NCI-H2196 (cell line): ENCODE data around the gene KLHL12.

Source experiments
- DNase-seq: peaks from one replicate; lab custom pipeline; 2025; ENCODE audit not compliant: unreplicated experiment; lab: John Stamatoyannopoulos, UW

KLHL12 gene

GRCh38 chr1:202888531-202889360 is 38.3 kb downstream of the KLHL12 start, which contains the start of gene RABIF:
TSS of gene RABIF (minus strand) at chr1:202889149. CDS start at chr1:202889098, 51 bp downstream.
- peak; percentile 97 for DNase-seq

- no peak for DNase-seq
Observed at GRCh38 chr1:202888221-202888530, 38.9 kb downstream of the KLHL12 start.

- no peak for DNase-seq
Observed at GRCh38 chr1:202880961-202881460, 46.0 kb downstream of the KLHL12 start.

GRCh38 chr1:202880062-202880461 is 47.0 kb downstream of the KLHL12 start:
- no peak for DNase-seq

GRCh38 chr1:202879128-202879527 is 47.9 kb downstream of the KLHL12 start:
- no peak for DNase-seq

GRCh38 chr1:202873026-202873425 is 54.0 kb downstream of the KLHL12 start:
- DNase-seq: no peak

- no peak for DNase-seq
Observed at GRCh38 chr1:202871367-202871766, 55.7 kb downstream of the KLHL12 start.

GRCh38 chr1:202862679-202863560 is 64.1 kb downstream of the KLHL12 start:
- no peak for DNase-seq

GRCh38 chr1:202861420-202862132 is 65.5 kb downstream of the KLHL12 start:
- DNase-seq: peak; percentile 93

- DNase-seq: peak; percentile 85
Observed at GRCh38 chr1:202860744-202861419, 66.2 kb downstream of the KLHL12 start.

- no peak for DNase-seq
Observed at GRCh38 chr1:202858789-202859414, 68.1 kb downstream of the KLHL12 start.

- no peak for DNase-seq
Observed at GRCh38 chr1:202858331-202858730, 68.7 kb downstream of the KLHL12 start.

- no peak for DNase-seq
Observed at GRCh38 chr1:202857136-202857610, 69.9 kb downstream of the KLHL12 start.

- DNase-seq: no peak
Observed at GRCh38 chr1:202856014-202856413, 71.0 kb downstream of the KLHL12 start.

- no peak for DNase-seq
Observed at GRCh38 chr1:202854787-202855186, 72.2 kb downstream of the KLHL12 start.

GRCh38 chr1:202852163-202852904 is 74.7 kb downstream of the KLHL12 start:
- peak; percentile 40 for DNase-seq

- DNase-seq: no peak
Observed at GRCh38 chr1:202850593-202851362, 76.3 kb downstream of the KLHL12 start.

- DNase-seq: no peak
Observed at GRCh38 chr1:202848191-202848542, 78.9 kb downstream of the KLHL12 start.

- no peak for DNase-seq
Observed at GRCh38 chr1:202844935-202845334, 82.1 kb downstream of the KLHL12 start.
